GM18873 (cell line): Measurements from ENCODE around the gene CADPS.
"Not testable (repeated sequence)": the region's sequence is repeated elsewhere in the genome, so short reads cannot be mapped to it uniquely, and the experiment has no call there.

Experiments
- ATAC-seq: cut with Tn5 transposase; IDR thresholded peaks from one replicate; pipeline ENCODE4 v1.9.1; 2021; ENCODE audit warnings: mild to moderate bottlenecking, moderate library complexity, moderate number of reproducible peaks; ENCODE audit not compliant: unreplicated experiment, low FRiP score

CADPS gene

DNA sequence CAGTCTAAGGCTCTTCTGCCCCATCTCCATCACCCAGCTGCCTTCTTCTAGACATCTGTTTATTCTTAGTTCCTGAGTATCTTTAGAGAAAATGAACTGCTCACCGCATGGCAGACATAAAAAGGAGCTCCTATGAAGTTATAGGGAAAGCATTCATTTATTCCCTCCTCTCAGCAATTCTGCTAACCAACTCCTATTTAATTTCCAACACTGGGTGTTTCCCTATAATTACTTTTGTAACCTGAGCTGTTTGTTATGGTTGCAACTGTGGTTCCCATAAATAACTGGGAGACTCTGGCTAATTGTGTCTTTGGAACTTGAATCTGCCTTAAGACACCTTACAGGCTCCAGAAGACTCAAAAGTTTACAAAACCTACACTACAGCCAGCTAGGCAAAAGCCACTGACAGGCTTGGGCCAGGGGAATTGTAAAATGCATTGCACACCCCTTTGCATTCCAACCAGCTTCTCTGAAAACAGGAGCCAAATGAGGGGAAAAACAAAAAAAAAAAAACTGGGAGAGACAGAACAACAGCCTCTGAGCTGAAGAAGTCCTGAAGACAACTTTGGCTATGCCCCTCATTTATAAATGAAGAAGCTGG is 270.4 kb downstream of the CADPS start:
- ATAC-seq = no peak

DNA sequence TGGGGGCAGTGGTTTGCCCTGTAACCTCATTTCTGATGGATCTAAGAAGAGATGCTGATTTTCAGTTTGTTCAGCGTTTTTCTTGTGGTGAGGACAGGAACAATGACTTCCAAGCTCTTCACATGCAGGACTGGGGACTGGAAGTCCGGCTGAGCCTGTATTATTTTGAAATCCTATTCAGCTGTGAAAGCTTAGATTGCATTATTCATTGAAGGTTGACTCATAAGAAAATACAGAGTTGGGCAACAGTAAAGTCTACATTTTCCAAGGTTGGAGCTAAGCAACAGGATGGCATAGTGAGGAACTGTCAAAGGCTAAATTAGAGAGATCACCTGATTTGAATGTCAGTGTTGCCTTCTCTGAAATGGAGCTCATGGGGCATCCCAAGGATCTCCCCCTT is 270.9 kb downstream of the CADPS start:
- ATAC-seq = no peak

DNA sequence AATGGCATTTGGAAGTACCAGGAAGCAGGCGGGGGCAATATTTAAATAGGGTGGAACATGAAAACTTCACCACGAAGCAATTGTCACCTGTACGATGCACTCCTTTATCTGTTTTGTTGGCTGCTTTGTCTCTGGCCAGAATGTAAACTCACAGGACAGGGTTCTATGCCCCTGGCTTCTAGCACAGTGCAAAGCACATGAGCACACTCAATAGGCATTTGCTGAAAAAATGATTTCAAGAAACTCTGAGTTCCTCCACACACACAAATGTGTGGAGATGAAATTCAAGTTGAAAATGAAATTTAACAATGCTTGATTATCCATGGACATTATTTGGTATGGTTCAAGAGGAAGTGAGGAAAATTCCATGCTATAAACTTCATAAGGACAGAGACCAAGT is 272.2 kb downstream of the CADPS start:
- ATAC-seq = no peak

DNA sequence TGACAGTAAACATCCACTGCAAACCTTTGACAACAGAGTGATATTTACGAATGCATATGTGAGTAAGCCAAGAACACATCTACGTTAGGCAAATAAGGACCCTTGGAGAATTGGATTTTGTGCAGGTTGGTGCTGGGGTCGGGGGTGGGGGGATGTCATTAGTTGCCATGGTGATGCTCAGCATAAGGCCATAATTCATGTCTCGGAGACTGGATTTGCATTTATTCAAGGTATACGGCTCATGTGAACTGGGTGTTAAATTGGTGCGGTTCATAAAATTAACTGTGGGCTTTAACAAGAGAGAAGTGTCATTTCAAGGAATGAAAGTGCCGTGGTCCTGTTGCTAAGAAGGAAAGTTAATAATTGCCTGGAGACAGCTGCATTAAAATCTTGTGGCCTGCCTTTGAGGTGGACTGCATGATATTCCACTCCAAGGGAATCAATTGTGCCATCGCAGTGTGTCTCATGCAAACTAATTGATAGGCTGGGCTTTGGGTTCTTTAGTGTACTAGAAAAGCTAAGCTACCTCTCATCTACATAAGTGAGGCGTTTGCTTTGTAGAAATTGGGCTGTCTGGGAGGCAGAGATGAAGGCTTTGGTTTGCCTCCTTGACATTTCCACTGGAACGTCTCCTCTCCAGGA is 273.0 kb downstream of the CADPS start:
- ATAC-seq = no peak

DNA sequence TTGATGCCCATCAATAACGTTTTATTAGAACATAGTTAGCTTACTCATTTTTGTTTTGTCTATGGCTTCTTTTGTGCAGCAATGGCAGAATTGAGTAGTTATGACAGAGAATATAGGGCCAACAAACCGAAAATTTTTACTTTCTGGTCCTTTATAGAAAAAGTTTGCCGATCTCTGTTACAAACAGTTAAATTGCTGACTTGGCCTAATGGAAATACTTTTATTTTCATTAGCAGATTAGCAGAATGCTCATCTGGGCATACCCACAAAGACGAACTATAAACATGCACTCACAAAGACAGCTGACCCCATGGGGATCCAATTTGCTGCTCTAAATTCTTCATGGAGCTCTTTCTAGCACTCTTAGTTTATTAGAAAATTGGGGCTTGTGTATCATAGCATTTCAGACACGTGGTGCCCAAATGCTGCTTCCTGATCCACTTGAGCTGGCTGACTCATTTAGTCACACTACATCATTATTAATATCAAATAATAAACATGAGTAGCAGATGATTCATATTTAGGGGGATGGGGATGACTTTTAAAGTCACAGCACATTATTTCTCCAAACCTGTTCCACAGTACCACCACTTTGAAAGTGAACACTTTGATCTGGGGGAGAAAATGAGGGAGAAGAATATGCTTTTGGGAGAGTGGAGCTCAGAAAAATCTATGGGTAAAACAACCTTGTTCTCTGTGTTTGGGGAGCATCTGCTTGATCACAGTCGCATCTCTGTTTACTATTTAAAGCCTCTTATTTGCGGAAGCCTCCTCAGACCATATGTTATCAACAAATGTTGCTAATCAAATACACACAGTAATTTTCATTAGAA is 273.8 kb downstream of the CADPS start:
- no peak for ATAC-seq

DNA sequence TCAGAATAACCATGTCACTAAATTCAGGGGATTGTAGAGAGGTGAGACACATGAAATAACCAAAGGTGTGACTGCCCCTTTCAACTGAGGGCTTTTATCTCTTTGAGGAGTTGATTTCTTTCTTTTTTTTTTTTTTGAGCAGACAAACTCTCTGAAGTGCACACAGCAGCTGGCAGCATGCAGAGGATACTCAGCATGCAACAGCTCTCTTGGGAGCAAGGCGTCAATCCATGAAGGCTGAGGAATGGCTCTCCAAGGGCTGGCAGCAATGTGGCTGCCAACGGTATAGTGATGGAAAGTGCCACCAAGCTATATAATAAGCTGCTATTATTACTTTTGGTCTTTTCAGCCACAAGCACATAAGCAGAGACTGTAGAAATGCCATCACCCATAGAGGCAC is 275.2 kb downstream of the CADPS start:
- ATAC-seq = no peak

DNA sequence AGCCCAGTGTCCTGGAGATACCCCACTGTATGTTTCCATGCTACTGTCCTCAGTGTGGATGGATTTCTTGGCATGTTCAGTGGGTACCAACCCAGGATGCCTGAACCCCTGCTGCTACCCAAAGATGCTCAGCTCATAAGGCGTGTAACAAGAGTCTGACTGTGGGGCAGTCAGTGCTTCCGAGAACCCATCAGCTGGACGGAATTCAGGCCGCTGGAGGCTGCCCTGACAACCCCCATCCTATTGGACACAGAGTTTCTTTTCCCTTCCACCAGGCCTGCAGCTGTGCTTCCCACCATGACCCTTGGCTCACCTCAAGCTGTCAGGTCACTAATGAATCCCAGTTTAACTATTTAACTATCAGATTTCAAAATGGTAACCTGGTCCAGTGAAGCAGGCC is 277.7 kb downstream of the CADPS start:
- no peak for ATAC-seq

DNA sequence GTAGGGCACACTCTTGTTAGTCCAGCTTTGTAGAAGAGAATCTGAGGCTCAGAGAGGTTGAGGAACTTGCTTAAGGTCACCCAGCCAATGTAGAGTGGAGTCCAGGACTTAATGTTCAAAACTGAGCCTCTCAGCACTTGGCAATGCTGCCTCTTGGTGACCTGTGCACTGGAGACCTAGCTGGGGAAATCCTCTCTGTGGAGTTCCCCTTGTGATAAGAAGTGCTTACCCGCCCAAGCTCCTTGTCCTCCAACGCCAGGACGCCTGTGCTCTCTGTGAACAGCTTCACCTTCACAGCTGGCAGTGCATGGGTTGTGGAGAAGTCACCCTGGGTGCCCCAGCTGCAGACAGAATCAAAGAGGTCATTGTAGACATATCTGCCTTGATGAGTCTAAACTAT is 282.8 kb downstream of the CADPS start:
- ATAC-seq = no peak

DNA sequence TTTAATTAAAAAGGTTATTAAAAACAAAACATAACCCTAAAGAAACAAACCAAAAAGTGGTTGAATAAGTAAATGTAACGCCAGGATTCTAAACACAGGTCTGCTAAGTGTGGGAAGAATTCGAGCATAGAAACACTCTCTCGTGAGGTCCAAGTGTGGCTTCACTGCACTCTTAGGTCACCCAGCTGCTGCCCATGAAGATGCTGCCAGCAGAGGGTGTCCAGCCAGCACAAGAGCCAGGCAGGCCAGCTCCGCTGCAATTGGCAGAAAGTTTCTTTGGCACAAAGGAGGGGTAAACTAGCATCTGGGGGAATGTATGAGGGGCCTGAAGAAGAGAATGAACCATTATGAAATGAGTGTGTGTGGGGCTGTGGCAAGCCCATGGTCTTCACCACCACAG is 286.1 kb downstream of the CADPS start:
- ATAC-seq = no peak

DNA sequence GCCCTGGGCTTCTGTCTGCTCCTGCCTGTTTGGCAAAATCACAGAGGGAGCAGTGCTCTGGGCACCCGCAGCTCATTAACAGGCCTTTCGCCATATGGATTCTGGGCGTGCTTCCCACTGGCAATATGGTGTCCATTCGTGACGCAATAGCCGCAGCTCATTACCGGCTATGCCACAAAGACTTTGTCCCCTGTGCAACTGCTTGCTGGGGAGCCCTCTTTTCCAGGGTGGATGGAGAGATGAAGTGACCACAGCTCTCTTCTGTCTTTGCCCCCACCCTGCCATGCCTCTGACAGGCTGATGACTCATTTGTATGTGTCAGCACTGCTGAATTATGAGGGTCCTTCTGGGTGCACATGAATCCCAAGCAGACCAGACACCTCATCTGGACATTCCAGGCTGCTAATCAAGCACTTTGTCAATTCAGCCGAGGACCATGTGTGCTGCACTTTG is 287.6 kb downstream of the CADPS start:
- ATAC-seq = no peak

DNA sequence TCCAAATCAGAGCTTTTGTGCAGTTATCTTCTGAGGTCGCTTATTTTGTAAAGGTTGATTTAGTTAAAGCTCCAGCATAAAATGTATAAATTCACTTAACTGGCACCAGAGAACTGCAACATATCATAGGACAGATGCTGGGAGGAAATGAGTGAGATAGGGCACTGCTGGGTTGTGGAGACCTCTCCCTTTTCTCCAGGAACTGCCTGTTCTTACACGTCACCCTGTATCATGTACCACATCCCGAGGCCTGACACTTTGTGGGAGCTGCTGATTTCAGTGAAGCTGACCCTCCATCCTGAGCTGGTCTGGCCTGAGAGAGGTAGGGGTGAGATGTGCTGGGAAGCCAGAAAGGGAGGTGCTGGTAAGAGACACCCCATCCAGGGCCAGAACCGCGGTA is 288.0 kb downstream of the CADPS start:
- ATAC-seq = no peak

DNA sequence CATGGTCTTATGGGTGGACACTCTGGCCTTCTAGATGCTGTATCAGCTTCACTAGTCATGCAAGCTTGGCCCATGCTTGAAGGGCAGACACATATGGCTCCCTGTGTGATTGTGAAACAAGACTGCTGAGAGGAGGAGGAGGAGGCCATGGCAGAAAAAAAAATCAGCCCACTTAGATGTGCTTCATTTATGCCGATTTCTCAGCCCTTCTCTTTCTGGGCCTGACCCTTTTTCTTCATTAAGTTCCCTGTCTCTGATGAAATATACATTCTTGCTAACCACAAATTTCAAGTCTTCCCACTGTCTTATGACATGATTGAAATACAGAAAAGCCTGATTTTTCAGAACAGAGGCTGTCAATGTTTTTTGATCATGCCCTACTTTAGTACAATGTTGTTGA is 288.9 kb downstream of the CADPS start:
- no peak for ATAC-seq

DNA sequence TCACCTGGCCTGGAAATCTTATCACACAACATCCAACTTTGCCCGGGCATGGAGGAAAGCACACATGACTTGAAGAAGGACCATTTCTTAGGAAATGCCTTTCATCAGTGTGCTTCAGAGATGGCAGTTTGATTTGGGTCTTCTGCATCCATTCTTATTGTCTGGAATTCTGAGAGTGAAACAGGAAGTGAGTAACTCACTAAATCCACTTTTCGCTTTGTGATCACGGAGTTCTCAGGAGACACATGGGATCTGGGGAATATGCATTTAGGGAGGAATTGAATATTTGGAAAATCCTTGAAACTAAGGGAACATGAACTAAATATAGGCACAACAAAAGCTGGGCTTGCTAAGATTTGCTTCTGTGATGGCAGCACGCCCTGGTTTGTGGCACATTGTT is 289.4 kb downstream of the CADPS start:
- ATAC-seq = no peak

DNA sequence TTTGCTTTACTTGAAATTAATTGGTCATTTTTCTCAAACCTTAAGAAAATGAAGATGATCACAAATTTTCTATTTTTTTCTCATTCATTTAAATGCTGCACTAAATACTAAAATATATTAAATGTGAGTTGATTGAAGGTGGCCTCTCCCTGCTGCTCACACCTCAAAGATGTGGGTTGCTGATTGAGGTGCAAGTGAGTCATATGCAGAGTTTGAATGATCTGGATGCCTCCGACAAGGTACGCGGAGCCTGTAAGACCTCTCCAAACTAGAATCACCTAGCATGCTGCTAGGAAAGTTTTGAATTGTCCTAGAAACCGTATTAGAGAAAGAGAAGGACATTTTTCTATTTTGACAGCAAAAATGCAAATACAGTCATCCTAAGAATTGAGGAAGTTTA is 290.6 kb downstream of the CADPS start:
- ATAC-seq = no peak

DNA sequence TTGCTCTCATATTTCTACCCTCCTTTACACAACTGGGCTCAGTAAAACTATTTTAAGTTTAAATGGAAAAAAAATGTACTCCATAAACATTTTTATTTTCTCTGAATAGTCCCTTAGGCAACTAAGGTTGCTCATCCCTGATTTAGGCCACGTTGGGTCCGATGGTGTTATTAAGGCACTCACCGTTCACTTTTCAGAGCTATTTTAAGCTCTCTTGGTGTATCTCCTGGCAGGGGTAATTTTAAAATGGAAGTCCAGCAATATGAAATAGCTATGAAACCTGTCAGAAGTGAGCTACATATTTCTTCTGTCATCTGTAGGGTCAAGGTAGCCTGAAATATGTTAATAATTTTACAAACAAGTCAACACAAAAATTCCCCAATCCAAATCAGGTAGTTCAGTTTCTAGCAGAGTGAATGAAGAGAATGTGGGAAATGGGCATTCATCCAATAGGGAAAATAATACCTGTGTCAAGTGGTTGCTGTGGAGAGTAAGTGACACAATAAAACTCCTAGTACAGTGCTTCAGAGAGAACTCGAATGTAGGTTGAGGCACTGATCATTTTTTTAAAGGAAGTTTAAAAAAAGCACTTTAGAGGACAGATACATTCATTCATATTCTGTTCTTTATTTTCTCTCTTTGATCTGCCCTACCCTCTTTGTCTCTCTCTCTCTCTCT is 292.6 kb downstream of the CADPS start:
- no peak for ATAC-seq

DNA sequence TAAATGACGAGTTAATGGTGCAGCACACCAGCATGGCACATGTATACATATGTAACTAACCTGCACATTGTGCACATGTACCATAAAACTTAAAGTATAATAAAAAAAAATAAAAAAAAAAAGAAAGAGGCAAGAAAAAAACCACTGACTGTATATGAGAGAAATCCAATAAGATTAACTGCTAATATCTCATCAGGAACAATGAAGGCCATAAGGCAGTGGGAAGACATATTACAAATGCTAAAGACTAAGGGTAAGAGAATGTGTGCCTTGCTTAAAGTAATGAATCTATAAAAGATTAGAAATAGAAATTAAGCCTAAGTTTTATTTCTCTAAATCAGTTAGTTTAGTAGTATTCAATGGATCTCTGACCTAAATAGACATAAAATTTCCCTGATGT is 294.7 kb downstream of the CADPS start:
- not testable (repeated sequence) for ATAC-seq

DNA sequence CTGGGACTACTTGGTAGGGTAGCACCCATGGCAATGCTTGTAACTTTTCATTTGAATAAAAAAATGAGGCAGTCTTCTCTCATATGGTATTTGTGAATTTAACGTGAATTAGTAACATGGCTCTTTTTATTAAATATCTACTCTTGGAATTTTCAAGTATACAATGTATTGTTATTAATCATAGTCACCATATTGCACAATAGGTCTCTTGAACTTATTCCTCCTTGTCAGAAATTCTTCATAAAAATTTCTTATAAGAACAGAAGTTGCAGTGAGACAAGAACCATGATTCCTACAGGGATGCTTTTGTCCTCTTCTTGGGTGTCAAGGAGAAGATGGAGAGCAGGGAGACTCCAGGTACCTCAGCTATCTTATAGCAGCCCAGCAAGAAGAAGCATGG is 298.1 kb downstream of the CADPS start:
- ATAC-seq = no peak

DNA sequence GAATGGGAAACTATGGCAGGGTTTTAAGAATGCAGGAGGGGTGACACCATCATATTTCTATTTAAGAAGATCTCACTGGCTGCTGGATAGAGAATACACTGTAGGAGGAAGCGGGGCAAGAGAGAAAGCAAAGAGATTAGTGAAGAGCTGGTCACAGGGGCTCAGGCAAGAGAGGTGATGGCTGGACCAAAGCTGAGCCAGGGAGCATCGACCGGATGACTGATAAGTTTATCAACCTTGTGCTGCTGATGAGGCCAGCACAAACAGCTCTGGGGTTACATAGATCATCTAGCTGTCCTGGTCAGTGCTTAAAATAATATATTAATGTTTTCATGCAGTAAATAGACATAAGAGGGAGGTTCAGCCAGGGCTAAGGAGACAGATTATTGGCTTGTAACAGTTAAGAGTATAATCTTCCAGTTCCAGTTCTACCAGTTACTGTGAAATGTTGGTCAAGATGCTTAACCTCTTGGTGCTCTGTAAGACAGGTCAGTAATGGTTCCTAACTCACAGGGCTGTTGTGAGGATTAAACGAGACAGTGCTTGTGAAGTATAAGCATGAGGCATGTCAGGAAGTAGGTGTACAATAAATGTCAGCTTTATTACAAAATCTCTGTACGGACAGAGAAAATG is 300.8 kb downstream of the CADPS start:
- ATAC-seq = no peak

DNA sequence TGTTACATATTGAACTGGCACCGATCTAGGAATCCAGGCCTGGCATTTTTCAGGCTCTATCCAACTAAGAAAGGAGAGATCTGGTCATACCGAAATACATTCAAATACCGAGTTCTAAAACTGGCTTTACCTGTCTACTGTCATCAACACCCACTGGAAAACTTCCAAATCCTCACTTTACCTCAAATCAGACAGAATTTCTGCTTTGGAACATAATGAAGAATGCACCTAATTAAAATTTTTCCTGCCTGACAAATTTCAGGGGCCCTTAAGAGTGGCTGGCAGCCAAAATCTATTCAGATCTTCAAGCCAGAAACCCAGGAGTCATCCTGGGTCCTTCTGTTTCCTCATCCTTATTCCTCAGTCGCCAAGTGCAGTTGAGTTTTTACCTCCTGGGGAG is 303.3 kb downstream of the CADPS start:
- ATAC-seq = no peak

DNA sequence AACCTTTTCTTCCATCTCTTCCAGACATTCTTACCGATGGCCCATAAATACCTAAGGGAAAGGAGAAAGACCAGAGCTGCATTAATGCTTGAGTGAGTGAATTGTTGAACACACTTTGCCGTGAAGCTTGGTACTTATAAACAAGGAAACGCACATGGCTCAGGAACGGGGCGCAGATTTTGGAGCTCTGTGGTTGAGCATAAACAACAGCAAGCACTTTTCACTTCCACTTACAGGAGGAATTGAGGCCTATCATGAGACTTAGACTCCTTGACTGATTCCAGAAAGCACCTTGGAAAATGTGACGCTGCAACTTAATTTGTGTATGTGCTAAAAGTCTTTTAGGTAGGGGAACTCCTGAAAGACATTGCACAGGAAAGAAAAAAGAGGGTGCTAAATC is 304.3 kb downstream of the CADPS start:
- ATAC-seq = no peak

DNA sequence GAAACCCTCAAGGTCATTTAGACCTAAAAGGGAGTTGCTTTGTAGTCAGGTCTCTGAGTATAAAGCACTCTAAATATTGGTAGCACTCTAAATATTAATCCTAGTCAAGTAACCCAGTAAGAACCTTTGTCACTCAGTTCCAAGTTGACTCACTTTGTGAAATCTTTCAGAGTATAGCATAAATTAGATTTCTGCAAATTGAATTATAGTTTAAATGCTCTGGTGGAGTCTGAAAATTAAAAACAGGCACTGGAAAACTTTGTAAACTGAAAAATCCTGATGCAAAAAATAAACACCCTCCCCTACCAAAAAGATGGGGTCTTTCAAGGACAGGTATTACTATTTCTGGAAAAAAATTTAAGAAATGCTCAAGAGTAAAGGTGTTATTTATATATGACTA is 305.6 kb downstream of the CADPS start:
- ATAC-seq = no peak
